ENCODE data around the gene TADA2B.

GRCh38 chr4:7024336-7024890 lies 18.8 kb upstream of the TADA2B start:
- no peak for TF ChIP-seq CTCF (IDR thresholded peaks at IDR 0.05; ENCODE audit: low read depth, low read length, missing input control)
- TF ChIP-seq GABPA (IDR thresholded peaks at IDR 0.05 in 1 of 2, conservative IDR thresholded peaks at IDR 0.05 in 1 of 2), result no peak
- no peak for TF ChIP-seq SP1 (IDR thresholded peaks at IDR 0.05)
